Hematopoietic multipotent progenitor cell treated with erythropoietin and hydrocortisone succinate and interleukin-3 and kit ligand, for 15 days (in vitro differentiated cells): ENCODE measurements around the gene UPF1.
A peak's percentile ranks its signal among the peaks of the same experiment; 100 is the strongest.

Source experiments
- DNase-seq: peaks from one replicate; pipeline ENCODE4 v3.0.0-alpha.2; 2015; ENCODE audit warnings: low spot score

The UPF1 gene

DNA sequence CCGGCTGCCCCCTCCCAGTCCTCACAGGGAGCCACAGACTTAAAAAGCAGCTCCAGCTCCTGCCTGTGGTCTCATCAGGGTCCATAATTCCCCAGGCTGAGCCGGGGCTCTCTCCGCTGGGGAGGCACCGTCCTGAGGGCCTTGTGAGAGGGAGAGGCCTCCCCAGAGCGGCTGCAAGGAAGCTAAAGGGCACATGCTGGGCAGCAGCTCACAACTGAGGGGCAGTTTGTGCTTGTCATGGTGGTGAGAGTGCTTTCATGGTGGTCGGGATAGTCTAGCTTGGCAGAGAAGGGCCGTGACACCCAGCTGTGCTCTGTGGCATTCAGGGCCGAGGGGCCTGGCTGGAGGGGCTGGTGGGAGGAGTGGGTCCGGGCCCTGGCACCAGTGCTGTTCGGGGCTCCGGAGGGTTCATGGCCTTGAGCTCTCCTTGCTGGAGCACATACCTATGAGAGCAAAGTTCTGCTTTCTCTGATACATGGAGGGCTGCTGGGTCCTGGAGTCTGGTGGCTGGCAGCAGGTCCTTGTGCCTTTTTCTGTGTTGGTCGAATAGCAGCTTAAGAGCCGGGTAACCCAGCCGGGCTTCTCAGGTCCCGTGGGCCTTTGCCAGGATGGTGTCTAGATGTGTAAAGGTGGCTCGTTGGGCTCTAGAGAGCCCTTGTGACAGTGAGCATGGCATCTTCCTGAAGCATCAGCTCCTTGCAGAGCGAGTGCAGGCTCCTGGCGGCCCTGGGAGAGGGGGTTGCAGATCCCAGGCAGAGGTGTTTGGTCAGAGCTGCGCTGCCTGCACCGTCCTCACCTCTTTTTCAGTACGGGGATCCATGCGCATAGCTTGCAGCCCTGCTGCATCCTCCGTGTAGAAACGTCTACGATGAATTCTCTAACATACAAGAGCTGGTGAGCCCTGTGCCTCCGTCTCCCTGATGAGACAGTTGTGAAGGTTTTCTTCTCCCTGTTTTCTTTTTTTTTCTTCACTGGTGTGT lies 8.8 kb downstream of the UPF1 start:
- DNase-seq = no peak

DNA sequence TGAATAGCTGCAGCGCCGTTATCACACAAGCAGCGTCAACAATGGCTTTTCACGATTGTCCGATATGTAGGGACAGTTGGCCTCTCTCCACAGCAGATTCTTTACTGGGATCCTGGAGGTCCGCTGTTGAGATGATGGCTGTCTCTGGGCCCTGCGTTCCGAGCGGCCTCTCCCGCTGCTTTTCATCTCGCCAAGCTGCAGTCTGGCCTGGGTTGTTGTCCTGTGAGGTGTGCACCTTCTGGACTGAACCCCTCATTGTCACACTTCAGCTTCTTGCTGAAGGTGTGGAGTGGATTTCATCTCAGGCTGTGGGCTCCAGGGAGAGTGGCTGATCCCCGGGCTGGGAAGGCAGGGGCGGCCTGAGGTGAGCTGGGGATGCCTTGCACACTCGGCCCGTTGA lies 9.6 kb downstream of the UPF1 start:
- DNase-seq = no peak

DNA sequence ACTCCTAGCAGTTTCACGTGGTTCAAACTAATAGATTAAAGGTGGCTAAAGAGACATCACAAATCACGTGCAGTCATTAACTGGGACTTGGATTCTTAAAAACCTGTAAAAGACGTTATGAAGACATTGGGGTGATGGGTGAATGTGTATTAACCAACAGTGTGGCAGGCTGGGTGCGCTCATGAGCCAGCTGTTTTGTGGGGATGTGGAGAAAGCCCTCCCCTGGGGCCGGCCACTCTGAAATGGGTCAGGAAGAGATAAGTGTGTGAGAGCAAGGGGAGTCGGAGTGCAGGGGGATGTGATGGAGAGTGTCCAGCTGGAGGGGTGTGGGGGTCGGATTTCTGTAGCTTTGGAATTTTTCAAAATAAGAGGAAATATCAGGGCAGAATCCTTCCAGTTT lies 10.4 kb downstream of the UPF1 start:
- DNase-seq = no peak

DNA sequence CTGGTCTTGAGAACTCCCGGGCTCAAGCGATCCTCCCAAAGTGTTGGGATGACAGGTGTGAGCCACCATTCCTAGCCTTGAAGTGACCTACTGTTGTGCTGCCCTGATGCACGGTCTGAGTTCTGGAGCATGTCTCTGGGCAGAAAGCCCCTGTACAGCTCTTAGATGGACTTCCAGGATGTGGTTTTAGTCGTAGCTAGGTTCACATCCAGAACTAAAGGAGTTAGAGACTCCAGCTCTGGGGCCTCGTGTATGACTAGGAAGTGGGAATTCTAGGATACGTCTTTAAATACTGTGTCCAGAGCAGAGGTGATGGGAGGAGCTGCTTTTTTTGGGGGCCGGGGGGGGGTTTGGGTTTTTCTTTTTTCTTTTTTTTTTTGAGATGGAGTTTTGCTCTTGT lies 12.2 kb downstream of the UPF1 start:
- no peak for DNase-seq

DNA sequence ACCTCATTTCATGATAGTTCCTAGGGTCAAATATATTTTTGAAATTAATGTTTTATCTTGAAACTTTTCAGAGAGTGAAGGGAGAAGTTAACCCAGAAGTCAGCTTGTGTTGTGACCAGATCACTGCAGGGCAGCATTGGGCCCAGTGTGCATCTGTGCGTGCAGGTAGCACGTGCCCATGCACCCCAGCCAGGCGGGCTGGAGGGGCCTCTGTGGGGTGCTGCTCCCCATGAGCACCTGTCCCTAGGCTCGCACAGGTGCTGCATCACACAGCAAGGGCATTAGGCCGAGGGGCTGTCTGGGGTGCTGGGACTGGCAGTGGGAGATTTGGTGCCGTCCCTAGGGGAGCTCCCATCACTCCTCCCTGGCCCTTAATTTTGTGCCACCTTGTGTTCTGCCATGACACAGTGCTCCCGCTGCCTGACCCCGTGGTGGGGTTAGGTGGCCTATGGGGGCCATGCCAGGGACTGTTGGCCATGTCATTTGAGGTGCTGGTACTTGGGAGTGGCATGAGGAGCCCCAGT lies 13.1 kb downstream of the UPF1 start:
- DNase-seq = no peak

DNA sequence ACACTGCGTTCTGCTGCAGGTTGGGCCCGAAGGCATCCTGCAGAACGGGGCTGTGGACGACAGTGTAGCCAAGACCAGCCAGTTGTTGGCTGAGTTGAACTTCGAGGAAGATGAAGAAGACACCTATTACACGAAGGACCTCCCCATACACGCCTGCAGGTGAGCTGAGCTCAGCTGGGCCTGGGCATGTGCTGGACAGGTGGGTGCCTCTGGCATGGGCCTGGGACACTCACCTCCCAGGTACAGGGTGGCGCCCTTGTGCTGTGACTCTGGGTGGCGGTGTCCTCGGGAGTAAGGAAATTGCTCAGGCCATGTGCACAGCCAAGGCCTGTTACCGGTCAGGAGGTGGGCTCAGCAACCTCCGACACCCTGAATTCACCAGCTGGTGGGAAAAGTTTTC lies 14.2 kb downstream of the UPF1 start:
- no peak for DNase-seq

DNA sequence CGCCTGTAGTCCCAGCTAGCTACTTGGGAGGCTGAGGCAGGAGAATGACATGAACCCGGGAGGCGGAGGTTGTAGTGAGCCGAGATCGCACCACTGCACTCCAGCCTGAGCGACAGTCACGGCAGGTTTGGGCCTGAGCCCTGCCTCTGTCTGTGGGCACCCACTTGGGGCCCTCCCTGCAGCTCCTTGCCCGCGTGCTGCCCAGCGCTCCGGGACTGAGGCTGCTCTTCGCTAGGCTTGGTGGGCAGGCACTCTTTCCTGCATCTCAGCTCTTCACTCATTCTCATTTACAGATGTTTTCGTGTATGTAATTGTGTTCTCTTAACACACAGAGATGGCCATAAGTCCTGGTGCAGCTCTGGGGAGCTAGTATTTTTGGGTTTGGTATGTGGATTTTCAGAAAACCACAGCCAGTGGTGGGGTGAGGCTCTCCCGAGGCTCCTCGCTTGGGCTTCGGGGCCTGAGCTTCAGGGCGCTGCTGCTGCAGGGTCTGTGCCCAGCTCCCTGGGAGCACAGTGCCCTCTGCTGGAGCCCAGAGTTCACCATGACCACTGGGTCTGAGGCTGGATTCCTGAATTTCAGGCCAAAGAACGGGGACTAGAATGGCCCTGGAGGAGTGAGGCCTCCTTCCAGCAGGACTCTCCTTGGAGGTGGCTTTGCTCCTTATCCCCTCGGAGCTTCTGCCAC lies 15.2 kb downstream of the UPF1 start:
- peak; percentile 74 for DNase-seq

DNA sequence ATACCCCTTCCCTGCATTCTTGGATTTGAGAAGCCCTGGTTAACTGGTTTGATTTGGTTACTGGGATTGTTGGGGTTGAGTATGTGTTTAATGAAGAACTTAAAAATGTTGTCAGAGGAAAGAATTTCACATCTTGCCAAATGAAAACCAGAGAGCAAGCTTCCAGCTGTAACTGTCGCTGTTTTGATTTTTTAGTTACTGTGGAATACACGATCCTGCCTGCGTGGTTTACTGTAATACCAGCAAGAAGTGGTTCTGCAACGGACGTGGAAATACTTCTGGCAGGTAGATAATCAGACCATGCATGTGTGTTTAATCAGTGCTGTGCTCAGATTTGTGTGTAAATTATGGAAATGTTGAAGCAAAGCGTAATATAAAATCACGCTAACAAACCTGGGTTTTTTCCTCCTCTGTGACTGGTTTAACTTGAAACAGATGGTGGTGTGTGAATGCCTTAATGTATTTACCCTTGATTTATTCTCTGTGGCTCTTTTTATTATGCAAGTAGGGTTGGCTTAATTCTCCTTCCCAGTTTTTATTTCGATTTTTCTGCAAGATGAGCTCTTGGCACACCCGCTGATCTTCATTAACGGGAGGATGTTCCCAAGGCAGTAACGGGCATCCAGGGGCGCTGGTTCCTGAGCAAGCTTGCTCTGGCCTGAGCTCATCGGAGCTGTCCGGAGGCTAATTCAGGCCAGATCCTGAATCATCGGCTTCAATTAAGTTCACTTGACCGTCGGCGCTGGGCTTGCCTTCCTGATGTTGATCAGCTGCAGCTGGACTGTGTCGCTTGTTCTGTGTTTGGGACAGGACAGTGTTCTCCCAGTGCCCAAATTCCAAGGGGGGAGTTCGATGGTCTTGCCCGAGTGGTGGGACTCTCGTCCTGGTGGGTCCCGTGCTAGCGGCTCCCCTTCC lies 16.0 kb downstream of the UPF1 start:
- DNase-seq = no peak

DNA sequence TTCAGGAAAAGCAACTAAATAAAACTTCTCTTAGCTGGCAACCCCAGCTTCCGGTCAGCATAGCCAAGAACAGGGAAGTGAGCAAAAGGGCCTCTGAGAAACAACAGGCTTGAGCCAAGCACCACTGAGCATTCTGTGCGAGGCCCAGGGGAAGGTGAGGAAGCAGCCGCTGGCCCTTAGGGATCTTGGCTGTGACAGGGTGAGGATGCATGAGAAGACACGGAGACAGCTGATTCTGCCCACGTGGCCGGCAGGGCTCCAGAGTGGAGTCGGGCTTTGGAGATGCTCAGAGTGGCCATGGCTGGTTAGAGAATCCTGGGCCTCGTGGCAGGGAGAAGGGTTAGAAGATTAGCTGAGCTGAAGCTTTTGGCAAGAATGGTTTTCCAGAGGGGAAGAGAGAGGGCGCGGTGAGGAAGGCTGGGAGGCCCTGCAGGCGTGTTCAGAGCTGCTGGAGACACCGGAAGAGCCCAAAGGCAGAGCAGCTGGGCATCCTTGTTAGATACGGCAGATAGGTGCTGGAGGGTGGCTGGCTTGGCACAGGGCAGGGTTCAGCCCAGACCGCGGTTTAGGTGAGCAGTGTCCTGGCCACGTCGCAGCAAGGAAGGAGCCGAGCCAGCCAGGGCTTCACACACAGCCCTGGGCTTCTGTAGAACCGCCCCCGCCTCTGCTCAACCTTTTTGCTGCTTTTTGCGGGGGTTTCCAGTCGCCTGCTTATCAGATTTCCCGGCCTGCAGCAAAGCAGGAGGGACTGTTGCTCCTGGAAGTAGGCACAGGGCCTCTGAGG lies 17.3 kb downstream of the UPF1 start:
- no peak for DNase-seq

DNA sequence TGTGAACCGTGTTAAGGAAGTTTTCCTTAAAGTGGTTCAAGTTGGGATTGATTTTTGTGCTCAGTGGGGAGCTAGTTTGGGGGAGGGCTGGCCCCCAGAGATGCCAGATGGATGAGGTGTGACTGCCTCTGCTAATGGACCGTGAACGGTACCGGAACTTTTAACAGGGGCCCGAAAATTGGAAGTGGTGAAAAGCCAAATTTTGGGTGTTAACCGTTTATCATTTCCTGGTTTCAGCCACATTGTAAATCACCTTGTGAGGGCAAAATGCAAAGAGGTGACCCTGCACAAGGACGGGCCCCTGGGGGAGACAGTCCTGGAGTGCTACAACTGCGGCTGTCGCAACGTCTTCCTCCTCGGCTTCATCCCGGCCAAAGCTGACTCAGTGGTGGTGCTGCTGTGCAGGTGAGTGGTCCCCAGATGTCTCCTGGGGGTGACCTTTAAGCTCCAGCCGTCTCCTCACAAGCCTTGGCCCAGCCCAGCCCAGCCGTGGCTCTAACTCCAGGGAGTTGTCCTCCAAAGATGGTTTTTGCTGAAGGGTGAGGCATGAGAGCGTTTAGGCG lies 18.2 kb downstream of the UPF1 start:
- DNase-seq = no peak

DNA sequence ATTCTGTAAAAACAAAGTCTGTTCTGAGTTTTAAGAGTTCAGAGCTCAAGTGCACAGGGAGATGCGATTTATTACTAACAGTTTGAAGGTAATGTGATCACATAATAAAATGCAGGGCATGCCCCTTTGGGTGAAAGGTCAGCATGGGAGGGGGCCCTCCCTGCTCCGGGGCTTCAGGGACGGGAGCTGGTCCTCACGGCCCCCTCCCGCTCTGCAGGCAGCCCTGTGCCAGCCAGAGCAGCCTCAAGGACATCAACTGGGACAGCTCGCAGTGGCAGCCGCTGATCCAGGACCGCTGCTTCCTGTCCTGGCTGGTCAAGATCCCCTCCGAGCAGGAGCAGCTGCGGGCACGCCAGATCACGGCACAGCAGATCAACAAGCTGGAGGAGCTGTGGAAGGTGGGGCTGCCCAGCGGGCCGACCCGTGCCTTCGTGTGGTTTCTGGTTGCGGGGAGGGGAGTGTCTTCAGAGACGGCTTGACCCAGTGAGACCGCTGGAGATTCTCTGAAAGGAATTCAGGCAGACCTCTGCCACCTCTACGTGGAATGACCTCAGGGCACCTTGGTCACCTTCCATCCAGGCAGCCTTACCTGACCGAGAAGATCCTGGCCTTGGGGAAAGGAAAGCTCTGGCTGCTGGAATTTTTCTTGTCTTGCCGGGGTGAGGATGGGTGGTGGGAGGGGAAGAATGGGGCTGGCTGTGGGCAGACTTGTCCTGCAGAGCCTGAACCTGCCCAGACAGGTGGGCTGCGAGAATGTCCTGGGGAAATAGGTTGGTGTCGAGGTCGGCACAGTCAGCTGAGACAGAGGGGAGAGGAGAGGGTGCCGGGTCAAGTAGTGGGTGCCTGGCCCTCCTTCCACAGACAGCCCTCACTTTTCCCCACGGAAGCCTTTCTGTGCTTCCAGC lies 19.0 kb downstream of the UPF1 start:
- no peak for DNase-seq

DNA sequence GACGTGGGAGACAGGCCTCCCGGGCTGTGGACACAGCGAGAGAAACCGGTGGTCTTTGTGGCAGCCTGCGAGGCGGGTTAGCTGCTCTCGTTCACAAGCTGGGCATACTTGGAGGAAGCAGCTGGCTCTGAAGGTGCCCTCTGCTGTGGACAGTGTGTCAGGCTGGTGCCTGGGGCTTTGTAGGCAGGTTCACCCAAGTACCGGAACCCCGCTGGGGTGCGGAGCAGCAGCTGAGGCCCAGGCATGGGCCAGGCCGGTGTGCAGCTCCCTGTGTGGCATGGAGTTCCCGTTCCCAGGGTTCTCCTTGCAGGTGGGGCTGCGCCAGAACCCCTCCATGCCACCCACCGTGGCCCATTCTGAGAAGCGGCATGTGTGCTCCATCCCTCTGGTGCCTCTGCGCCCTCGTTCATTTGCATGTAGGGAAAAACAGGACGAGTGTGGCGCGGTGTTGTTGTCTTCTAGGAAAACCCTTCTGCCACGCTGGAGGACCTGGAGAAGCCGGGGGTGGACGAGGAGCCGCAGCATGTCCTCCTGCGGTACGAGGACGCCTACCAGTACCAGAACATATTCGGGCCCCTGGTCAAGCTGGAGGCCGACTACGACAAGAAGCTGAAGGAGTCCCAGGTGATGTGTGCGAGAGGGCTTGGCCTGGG lies 20.0 kb downstream of the UPF1 start:
- DNase-seq = no peak

DNA sequence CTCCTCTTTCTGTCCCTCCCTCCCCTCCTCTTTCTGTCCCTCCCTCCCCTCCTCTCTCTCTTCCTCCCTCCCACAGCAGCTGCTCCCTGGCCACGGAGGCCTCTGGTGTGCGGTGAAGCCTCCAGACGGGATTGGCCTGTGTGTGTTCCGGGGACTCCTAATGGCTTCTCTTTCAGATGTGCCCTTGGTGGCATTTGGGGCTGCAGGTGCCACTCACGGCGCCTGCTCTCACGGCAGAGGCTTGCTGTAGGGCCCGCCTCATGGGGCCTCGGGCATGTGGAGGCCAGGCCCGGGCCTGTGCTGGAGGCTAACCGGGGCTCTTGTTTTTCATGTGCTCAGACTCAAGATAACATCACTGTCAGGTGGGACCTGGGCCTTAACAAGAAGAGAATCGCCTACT lies 20.9 kb downstream of the UPF1 start:
- DNase-seq = no peak

DNA sequence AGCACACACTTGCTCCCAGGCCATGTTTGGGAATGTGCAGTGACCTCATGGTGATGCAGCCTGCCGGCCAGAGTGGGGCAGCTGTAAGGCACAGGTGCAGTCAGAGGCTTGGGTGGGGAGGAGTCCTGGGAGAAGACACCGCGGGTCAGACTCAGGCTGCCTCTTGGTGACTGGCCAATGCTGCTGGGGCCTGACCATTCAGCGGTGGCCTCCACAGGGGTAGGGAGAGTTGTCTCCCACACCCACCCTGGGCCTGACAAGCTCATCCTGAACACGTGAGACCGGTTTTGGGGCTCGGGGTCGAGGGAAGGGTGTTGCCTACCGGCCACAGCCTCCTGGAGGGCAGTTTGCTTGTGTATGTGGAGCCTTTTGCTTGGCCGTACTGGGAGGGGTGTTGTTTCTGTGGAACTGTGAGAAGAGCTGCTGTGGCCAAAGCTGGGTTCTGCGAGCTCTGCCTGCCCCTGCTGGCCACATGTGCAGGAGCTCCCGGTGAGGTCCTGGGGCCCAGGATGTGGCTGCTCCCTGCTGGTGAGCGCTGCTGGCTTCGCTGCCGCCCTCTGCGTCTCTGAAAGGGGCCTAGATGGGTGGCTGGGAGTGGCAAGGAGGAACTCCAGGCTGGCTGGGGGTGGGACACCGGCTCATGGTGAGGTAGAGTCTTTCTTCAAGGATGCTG lies 22.1 kb downstream of the UPF1 start:
- DNase-seq = no peak

DNA sequence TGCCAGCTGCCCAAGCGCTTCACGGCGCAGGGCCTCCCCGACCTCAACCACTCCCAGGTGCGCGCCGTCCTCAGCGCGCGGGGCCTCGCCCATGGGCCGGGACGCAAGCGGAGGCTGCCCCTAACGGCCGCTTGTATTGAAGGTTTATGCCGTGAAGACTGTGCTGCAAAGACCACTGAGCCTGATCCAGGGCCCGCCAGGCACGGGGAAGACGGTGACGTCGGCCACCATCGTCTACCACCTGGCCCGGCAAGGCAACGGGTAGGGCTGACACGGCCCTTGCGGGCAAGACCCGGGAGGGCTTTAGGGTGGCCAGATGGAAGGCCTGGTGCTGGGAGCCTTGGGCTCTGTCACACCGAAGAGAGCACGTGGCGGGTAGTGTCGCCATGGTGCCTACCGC lies 23.2 kb downstream of the UPF1 start:
- DNase-seq = no peak

DNA sequence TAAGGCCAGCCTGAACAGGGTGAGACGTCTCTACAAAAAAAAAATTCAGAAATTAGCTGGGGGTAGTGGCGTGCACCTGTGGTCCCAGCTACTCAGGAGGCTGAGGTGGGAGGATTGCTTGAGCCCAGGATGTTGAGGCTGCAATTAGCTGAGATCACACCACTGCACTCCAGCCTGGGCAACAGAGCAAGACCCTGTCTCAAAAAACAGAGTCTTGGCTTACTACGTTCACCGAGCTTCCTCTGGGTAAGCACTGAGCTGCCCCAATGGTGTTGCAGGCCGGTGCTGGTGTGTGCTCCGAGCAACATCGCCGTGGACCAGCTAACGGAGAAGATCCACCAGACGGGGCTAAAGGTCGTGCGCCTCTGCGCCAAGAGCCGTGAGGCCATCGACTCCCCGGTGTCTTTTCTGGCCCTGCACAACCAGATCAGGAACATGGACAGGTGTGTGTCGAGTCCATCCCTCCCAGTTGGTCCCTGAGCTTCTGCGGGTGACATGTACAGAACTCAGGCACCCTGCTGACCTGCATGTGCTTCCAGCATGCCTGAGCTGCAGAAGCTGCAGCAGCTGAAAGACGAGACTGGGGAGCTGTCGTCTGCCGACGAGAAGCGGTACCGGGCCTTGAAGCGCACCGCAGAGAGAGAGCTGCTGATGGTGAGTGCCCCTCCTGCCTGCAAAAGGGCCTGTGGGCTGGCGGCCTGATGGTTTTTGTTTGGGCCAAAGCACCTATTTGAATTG lies 24.1 kb downstream of the UPF1 start:
- no peak for DNase-seq

DNA sequence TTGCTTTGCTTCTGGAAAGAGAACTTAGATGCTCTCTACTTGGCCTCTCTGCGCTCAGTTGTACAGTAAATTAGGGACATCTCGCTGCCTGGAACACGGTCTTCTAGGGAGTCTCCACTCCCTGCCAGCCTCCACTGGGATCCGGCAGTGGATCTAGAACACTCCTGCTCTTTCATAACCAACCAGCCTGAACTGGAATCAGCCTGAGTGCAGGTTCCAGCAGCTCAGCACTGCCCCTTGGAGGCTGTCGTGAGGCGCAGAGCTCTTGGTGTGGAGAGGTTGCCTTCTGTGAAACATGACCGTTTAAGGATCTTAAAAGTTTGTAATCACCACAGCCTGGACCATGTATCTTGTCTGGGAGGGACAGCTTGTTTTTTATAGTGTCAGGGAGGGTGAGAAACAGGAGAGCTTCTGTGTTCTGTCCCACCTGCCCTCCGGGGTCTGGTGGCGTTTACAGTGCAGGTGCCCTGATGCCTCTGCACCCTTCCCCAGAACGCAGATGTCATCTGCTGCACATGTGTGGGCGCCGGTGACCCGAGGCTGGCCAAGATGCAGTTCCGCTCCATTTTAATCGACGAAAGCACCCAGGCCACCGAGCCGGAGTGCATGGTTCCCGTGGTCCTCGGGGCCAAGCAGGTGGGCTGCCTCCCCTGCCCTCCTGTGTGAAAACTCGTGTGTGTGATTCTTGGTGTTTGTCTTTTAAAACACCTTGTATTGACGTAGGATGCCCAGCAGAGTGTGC lies 24.8 kb downstream of the UPF1 start:
- DNase-seq = no peak
